Measurements from ENCODE around the gene SPRY4. TPM values are rescaled to one million over a fixed set of nuclear protein-coding genes. Genes with fewer than 3 reads are reported as not detected.
A peak's percentile ranks its signal among the peaks of the same experiment; 100 is the strongest.

SPRY4 gene
- total and polyA plus RNA-seq, 2 of the 8 experiments (the other 6 are each of a cell fraction or from before 2014, with no cell fraction given) = 59.1 to 113 TPM

DNA sequence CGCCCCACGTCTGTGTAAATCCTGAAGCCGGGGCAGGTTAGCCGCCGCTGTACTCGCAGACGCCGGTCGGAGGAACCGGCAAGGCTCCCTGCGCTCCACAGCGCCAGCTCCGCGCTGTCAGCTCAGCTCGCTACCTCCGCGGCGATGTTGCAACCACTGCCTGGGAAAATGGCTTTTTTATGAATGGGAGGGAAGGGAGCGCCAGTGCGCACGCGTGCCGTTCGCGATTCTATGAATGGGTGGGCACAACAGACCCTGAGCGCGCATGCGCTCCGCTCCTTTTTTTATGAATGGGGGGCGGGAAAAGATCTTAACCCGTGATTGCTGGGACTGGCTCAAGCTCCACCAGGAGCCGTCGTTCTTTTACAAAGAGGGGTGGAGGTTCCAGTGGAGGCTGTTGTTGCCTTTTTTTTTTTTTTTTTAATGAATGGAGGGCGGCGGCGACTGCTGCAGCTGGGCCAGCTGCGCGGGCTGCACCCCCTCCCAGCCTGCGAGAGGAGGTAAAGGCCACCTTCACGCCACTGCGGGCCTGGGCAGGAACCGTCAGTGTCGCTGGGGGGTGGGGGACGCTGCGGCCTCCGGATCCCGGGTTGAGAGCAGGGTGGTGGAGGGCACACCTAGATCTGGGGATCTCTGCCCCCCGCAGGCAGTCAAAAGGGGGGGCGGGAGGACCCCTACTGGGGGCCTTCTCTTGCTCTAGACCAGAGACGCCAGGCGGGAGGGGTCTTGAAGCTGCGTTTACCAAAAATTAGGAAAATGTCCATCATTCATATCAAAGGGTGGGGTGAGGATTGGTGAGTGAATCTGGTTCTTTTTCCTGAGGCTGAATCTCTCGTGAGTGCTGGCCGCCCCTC is at the start of gene SPRY4 (continued):
- TF ChIP-seq CHD2 (IDR thresholded peaks at IDR 0.05; ENCODE audit: low read length) (0 out of 2 replicates have a peak, but pooled peaks have one; percentile 1), SUZ12 (IDR thresholded peaks at IDR 0.05; ENCODE audit: low read length) (no peak), PHF8 (conservative IDR thresholded peaks at IDR 0.05; ENCODE audit: low read depth, low read length) (peak; percentile 47; the same call in 1 of the 2 replicates), NANOG (IDR thresholded peaks at IDR 0.05; ENCODE audit: insufficient read depth, low read depth, low read length, poor library complexity, severe bottlenecking) (no peak), MAFK (IDR thresholded peaks at IDR 0.05; ENCODE audit: low read depth, low read length) (no peak), TAF1 (IDR thresholded peaks at IDR 0.05; ENCODE audit: low read depth, low read length) (peak; percentile 90), BACH1 (IDR thresholded peaks at IDR 0.05; ENCODE audit: low read length) (peak; percentile 62; the same call in 1 of the 2 replicates), EP300 (IDR thresholded peaks at IDR 0.05; ENCODE audit: borderline replicate concordance in 1 of 2, low read depth in 2 of 2, low read length in 2 of 2) (peak in 1 of 2 experiments; percentile 68; a peak in 1 of 3 replicates), ASH2L (IDR thresholded peaks at IDR 0.05; ENCODE audit: low read length) (no peak), POLR2A (IDR thresholded peaks at IDR 0.05; ENCODE audit: control extremely low read depth in 1 of 2, low read depth in 2 of 2, low read length in 2 of 2) (peak in 1 of 2 experiments; percentile 88; a peak in 2 of 3 replicates), YY1 (IDR thresholded peaks at IDR 0.05; ENCODE audit: low read depth, low read length) (no peak), CEBPB (IDR thresholded peaks at IDR 0.05; ENCODE audit: low read depth, low read length) (peak; percentile 100), TBP (IDR thresholded peaks at IDR 0.05; ENCODE audit: low read depth, low read length) (peak; percentile 84), HDAC2 (IDR thresholded peaks at IDR 0.05; ENCODE audit: borderline replicate concordance in 1 of 2, low read depth in 2 of 2, low read length in 2 of 2) (peak; percentile 25 to 89; a peak in 1 of 4 replicates), CTBP2 (IDR thresholded peaks at IDR 0.05; ENCODE audit: borderline replicate concordance, insufficient read depth, insufficient read length, low read length) (no peak), SP2 (IDR thresholded peaks at IDR 0.05; ENCODE audit: low read length) (no peak), RXRA (IDR thresholded peaks at IDR 0.05; ENCODE audit: insufficient read depth, low read depth, low read length) (no peak), KDM4A (IDR thresholded peaks at IDR 0.05; ENCODE audit: low read depth, low read length, severe bottlenecking) (peak; percentile 27), SIN3A (conservative IDR thresholded peaks at IDR 0.05 in 1 of 2, IDR thresholded peaks at IDR 0.05 in 1 of 2; ENCODE audit: low read depth in 1 of 2, low read length in 2 of 2) (peak; percentile 80 to 84)
- TF ChIP-seq, protein P1, sequence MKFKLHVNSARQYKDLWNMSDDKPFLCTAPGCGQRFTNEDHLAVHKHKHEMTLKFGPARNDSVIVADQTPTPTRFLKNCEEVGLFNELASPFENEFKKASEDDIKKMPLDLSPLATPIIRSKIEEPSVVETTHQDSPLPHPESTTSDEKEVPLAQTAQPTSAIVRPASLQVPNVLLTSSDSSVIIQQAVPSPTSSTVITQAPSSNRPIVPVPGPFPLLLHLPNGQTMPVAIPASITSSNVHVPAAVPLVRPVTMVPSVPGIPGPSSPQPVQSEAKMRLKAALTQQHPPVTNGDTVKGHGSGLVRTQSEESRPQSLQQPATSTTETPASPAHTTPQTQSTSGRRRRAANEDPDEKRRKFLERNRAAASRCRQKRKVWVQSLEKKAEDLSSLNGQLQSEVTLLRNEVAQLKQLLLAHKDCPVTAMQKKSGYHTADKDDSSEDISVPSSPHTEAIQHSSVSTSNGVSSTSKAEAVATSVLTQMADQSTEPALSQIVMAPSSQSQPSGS (IDR thresholded peaks at IDR 0.05; ENCODE audit: low read length) = peak; percentile 53
- TF ChIP-seq, protein P2, sequence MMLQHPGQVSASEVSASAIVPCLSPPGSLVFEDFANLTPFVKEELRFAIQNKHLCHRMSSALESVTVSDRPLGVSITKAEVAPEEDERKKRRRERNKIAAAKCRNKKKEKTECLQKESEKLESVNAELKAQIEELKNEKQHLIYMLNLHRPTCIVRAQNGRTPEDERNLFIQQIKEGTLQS (IDR thresholded peaks at IDR 0.05; ENCODE audit: insufficient read depth, low read depth, low read length) = no peak

Measured in H1 (cell line).